22Rv1 (cell line): ENCODE data around the gene CDH15.
"Not testable (repeated sequence)": the region's sequence is repeated elsewhere in the genome, so short reads cannot be mapped to it uniquely, and the experiment has no call there.

Source experiments
- H3K27ac ChIP-seq: fragments of 450-650 bp; 2 replicates; pipeline ENCODE4 v1.5.1; 2017
- ZFX ChIP-seq: fragments of 450-650 bp; IDR thresholded peaks from 2 replicates; pipeline ENCODE4 v1.6.1; 2017; ENCODE audit warnings: antibody characterized with exemption, borderline replicate concordance
- TF ChIP-seq, protein P1 (sequence below): fragments of 450-650 bp; IDR thresholded peaks from 2 replicates; pipeline ENCODE4 v1.5.1; 2017; ENCODE audit warnings: mild to moderate bottlenecking

Gene CDH15

DNA sequence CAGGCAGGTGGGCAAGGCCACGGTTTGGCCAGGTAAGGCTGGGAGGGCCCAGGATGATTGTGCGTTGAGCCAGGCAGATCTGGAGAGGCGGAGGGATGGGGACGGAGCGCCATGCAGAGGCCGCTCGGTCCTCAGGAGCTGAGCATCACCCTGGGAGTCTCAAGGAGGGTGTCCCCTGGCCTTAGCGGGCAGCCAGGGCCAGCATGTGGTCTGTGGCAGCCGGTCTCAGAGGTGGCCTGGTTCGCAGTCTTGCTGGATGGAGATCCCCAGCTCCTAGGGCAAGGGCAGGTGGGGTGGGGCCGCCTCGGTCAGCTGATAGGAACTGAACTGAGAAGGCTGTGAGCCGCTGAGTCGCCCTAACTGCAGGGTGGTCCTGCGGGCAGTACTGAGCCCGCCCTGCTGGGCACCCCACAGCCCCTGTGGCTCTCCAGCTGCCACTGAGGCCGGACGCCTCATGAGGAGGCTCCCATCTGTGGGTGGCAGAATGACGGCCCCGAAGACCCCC lies 11.6 kb upstream of the CDH15 start:
- H3K27ac ChIP-seq, result no peak overlapping the region
- TF ChIP-seq, protein P1, sequence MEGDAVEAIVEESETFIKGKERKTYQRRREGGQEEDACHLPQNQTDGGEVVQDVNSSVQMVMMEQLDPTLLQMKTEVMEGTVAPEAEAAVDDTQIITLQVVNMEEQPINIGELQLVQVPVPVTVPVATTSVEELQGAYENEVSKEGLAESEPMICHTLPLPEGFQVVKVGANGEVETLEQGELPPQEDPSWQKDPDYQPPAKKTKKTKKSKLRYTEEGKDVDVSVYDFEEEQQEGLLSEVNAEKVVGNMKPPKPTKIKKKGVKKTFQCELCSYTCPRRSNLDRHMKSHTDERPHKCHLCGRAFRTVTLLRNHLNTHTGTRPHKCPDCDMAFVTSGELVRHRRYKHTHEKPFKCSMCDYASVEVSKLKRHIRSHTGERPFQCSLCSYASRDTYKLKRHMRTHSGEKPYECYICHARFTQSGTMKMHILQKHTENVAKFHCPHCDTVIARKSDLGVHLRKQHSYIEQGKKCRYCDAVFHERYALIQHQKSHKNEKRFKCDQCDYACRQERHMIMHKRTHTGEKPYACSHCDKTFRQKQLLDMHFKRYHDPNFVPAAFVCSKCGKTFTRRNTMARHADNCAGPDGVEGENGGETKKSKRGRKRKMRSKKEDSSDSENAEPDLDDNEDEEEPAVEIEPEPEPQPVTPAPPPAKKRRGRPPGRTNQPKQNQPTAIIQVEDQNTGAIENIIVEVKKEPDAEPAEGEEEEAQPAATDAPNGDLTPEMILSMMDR, result no peak
- no peak for TF ChIP-seq ZFX

DNA sequence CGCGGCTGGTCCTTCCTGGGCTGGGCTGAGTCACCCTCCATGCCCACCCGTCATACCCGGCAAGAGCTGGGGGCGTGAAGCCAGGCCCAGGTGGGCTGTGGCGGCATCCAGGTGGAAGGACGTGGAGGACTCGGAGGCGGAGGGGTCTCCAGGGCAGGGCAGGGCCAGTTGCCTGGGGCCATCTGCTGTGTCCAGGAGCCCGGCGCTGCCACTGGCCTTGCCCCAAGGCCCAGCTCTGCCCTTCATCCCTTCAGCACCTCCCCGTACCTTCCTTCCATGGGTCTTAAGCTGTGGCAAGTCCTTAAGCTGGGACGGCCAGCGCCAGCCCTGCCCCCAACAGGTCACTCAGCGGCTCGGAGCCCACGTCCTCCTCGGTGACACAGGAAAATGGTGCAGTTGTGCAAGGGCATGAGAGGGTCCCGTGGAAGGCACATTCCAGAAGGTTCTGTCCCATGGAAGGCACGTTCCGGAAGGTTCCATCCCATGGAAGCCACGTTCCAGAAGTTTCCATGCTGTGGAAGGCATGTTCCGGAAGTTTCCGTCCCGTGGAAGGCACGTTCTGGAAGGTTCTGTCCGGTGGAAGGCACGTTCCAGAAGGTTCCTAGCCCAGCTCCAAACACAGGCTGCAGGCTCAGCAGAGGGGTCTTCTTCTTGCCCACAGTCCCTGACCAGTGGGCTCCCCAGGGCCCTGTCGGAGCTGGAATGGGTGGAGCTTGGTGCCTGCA lies 10.4 kb upstream of the CDH15 start:
- TF ChIP-seq ZFX, result no peak
- TF ChIP-seq, protein P1, result no peak
- H3K27ac ChIP-seq, result no peak overlapping the region

DNA sequence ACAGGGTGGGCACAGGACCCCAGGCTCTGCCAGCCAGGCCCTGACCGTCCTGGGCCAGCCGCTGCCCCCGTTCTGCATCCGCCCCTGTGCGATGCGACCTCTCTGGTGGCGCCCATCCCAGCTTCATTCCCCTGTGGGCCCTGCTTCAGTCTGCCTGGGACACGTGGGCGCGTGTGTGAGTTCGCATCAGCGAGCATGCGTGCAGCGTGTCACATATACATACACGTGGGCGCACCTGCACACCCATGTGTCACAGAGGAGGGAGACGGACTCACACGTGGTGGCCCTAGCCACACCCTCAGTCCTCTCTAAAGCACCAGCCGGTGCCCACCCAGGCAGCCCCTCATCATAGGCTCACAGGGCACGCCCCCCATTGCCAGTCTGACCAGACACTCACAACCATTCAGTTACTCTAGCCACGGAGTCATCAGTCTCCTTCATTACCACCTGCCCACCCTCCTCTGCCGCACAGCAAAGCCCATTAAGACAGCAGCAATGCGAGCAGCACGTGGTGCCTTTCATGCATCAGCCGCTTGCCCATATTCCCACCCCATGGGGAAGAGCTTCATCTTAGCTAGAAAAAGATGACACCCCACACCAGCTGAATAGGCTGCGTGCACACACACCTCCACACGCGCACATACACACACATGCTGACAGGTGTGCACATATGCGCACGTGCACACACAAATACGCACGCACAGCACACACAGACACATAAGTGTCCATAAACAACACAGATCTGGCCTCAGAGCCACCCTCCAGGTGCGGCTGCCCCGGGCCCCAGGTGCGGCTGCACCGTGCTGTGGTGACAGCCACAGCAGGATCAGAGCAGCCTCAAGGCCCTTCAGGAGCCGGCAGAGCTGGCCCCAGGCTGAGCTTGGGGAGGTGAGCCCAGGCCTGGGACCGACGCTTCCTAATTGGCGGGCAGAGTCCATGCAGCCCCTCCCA lies 9.5 kb upstream of the CDH15 start:
- H3K27ac ChIP-seq, result no peak overlapping the region
- TF ChIP-seq, protein P1, result no peak
- no peak for TF ChIP-seq ZFX

DNA sequence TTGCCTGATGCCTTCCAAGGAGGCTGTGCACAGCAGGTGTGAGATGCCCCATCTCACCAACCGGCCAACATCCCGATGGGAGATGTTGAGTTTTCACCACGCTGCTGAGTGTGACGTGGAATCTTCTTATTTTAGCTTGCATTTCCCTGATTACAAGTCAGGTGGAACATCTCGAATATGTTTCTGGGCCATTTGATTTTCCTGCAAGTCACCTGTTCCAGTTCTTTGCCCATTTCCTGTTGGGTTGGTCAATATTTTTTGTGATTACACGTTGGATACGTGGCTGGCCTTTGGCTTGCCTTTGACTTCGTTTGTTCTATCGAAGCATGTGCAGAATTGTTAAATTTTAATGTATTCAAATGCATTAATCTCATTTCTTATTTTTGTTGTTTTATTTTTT lies 8.3 kb upstream of the CDH15 start:
- H3K27ac ChIP-seq, result no peak overlapping the region
- TF ChIP-seq, protein P1, result no peak
- TF ChIP-seq ZFX, result no peak

DNA sequence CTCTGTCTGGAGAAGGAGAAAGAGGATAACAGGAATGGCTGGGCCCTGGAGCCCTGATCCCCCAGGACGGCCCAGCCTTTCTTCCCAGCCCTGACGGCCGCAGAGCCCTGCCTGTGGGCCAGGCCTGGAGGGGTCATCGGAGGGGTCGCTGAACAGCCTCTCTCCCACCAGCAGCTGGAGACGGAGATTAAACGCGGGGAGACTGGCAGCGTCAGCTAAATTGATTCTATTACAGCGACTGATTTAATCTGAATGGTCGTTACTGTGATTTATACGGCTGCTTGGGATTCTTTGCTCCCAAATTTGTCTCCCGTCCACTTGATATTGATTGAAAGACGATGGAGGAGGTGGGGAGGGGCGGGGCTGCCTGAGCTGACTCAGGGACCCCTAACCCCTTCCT lies 7.1 kb upstream of the CDH15 start:
- H3K27ac ChIP-seq, result no peak overlapping the region
- TF ChIP-seq, protein P1, result no peak
- no peak for TF ChIP-seq ZFX

DNA sequence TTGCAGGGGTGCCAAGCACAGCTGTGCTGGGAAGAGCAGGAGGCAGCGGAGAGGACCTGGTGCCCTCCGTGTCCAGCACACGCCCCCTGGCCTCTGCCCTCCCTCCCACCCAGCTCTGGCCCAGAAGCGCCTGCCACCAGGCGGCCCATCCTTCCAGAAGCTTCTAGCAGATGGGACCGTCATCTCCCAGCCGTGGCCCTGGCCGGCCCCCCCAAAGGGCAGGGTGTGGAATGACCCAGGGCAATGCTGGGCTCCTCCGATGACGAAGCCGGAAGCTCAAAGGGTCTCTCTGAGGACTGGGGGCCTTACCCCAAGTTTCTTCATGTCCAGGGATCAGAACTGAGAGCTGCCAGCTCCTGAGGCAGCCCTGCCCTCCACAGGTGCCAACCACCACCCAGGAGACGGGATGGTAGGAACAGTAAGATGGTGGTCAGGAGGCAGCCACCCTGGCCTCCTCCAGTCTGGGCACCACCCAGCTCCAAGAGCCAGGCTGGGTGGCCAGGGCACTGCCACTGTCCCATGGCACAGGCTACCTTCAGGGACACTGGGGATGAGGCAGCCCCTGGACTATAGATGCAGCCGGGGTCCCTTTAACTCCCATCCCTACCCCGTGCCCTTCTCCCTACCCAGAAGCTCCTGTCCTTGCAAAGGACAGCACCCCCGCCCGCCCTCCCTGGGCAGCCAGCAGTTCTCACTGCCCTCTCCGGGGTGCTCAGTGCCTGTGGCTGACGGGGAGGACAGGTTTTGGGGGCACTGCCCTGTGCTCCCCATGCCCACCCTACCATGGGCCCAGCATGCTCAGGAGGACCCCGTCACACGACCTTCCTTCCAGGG lies 6.5 kb upstream of the CDH15 start:
- no peak for TF ChIP-seq ZFX
- TF ChIP-seq, protein P1, result no peak
- no peak overlapping the region for H3K27ac ChIP-seq

DNA sequence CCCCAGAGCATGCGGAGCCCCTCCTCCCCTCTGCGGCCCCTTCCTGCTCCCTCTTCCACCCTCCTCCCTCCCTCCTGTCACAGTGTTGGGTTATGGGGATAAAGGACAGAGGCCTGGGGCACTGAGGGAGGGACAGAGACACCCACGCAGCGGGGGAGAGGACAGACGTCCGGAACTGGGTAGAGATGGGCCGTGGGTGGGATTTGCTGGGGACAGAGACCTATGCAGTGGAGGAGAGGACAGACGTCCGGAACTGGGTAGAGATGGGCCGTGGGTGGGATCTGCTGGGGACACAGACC lies 5.9 kb upstream of the CDH15 start:
- not testable (repeated sequence) for H3K27ac ChIP-seq
